ENCODE measurements around the gene ZNF14.

DNA sequence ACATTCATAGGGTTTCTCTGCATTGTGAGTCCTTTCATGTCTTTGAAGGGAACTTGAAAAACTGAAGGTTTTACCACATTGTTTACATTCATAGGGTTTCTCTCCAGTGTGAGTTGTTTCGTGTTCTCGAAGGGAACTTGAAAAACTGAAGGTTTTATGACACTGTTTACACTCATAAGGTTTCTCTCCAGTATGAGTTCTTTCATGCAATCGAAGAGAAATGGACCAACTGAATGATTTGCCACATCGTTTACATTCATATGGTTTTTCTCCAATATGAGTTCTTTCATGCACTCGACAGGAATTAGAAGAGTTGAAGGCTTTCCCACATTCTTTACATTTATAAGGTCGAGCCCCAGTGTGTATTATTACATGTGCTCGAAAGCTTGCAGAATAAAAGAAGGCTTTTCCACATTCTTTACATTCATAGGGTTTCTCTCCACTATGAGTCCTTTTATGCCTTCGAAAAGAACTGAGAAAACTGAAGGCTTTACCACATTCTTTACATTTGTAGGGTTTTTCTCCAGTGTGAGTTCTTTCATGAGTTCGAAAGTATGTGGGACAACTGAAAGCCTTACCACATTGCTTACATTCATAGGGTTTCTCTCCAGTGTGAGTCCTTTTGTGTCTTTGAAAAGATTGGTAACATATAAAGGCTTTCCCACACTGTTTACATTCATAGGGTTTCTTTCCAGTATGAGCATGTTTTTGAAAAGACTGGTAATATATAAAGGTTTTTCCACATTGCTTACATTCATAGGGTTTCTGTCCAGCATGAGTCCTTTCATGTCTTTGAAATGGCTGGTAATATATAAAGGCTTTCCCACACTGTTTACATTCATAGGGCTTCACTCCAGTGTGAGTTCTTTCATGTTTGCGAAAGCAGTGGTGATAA is 20.7 kb downstream of the ZNF14 start:
- TF ChIP-seq NR2F6 (IDR thresholded peaks at IDR 0.05) (no peak), NR2F6 (CRISPR knock-in tag; IDR thresholded peaks at IDR 0.05) (no peak), HIVEP1 (CRISPR knock-in tag; IDR thresholded peaks at IDR 0.05) (no peak), ZBTB21 (CRISPR knock-in tag; IDR thresholded peaks at IDR 0.05) (no peak), ZNF839 (CRISPR knock-in tag; IDR thresholded peaks at IDR 0.05; ENCODE audit: borderline replicate concordance) (no peak)
- TF ChIP-seq, protein P1, sequence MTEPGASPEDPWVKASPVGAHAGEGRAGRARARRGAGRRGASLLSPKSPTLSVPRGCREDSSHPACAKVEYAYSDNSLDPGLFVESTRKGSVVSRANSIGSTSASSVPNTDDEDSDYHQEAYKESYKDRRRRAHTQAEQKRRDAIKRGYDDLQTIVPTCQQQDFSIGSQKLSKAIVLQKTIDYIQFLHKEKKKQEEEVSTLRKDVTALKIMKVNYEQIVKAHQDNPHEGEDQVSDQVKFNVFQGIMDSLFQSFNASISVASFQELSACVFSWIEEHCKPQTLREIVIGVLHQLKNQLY (CRISPR knock-in tag; IDR thresholded peaks at IDR 0.05) = no peak
- TF ChIP-seq, protein P2, sequence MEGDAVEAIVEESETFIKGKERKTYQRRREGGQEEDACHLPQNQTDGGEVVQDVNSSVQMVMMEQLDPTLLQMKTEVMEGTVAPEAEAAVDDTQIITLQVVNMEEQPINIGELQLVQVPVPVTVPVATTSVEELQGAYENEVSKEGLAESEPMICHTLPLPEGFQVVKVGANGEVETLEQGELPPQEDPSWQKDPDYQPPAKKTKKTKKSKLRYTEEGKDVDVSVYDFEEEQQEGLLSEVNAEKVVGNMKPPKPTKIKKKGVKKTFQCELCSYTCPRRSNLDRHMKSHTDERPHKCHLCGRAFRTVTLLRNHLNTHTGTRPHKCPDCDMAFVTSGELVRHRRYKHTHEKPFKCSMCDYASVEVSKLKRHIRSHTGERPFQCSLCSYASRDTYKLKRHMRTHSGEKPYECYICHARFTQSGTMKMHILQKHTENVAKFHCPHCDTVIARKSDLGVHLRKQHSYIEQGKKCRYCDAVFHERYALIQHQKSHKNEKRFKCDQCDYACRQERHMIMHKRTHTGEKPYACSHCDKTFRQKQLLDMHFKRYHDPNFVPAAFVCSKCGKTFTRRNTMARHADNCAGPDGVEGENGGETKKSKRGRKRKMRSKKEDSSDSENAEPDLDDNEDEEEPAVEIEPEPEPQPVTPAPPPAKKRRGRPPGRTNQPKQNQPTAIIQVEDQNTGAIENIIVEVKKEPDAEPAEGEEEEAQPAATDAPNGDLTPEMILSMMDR (CRISPR knock-in tag; IDR thresholded peaks at IDR 0.05) = no peak
